Common myeloid progenitor, CD34-positive (primary cell): ENCODE measurements around the gene AP2B1.
A peak's percentile ranks its signal among the peaks of the same experiment; 100 is the strongest.

ENCODE experiments used
- CTCF ChIA-PET: fragments of 350-600 bp; sonication (Branson Sonifier 250); formaldehyde crosslinking; loops from one replicate; lab custom pipeline; 2021; ENCODE audit warnings: antibody characterized with exemption; lab: Charles Lee
- POLR2A ChIA-PET: fragments of 350-600 bp; sonication (Branson Sonifier 250); formaldehyde crosslinking; loops from one replicate; lab custom pipeline; 2021; ENCODE audit warnings: antibody characterized with exemption; lab: Charles Lee
- DNase-seq, 3 donors: peaks; one replicate each; pipeline versions ENCODE4 v3.0.0 to v3.0.0-alpha.2; 2013
- H3K27ac ChIP-seq, 2 experiments: 1 replicate in 1 of 2; 2 replicates in 1 of 2; pipeline ENCODE4 v1.7.0; 2013; ENCODE audit warnings: inconsistent platforms in 2 of 2, low read length in 2 of 2, mild to moderate bottlenecking in 2 of 2, low read depth in 1 of 2, moderate library complexity in 1 of 2; ENCODE audit not compliant: severe bottlenecking in 2 of 2, insufficient read depth in 1 of 2, poor library complexity in 1 of 2
- H3K27me3 ChIP-seq, 5 experiments: replicated peaks in 2 of 5; 1 replicate in 3 of 5; 2 replicates in 2 of 5; pipeline versions ENCODE4 v1.6.1 to v1.7.0; 2013; ENCODE audit warnings: low read length in 4 of 5, mild to moderate bottlenecking in 2 of 5, moderate library complexity in 2 of 5, inconsistent platforms in 1 of 5; ENCODE audit not compliant: insufficient read depth in 5 of 5, control insufficient read depth in 4 of 5
- H3K36me3 ChIP-seq, 4 experiments: 1 replicate in 2 of 4; 2 replicates in 2 of 4; pipeline versions ENCODE4 v1.6.1 to v1.7.0; 2013; ENCODE audit warnings: low read length in 3 of 4, control low read depth in 1 of 4, mild to moderate bottlenecking in 1 of 4; ENCODE audit not compliant: control insufficient read depth in 4 of 4, insufficient read depth in 4 of 4
- H3K4me1 ChIP-seq, 4 experiments: 1 replicate in 3 of 4; 2 replicates in 1 of 4; pipeline versions ENCODE4 v1.6.1 to v1.7.1; 2013; ENCODE audit warnings: low read length in 3 of 4, mild to moderate bottlenecking in 3 of 4, control low read depth in 1 of 4, inconsistent platforms in 1 of 4, moderate library complexity in 1 of 4; ENCODE audit not compliant: control insufficient read depth in 4 of 4, insufficient read depth in 4 of 4; ENCODE audit errors: control extremely low read depth in 1 of 4
- H3K4me3 ChIP-seq, 7 experiments: 1 replicate in 4 of 7; 2 replicates in 3 of 7; pipeline versions ENCODE4 v1.5.1 to v1.7.0; 2013; ENCODE audit warnings: mild to moderate bottlenecking in 7 of 7, low read length in 6 of 7, moderate library complexity in 6 of 7, inconsistent platforms in 2 of 7, low read depth in 2 of 7, control low read depth in 1 of 7; ENCODE audit not compliant: insufficient read depth in 4 of 7, control insufficient read depth in 1 of 7; ENCODE audit errors: extremely low read depth in 1 of 7
- H3K9me3 ChIP-seq, 5 experiments: 1 replicate in 4 of 5; 2 replicates in 1 of 5; pipeline versions ENCODE4 v1.6.1 to v1.7.1; 2013; ENCODE audit warnings: low read length in 4 of 5, mild to moderate bottlenecking in 2 of 5, inconsistent platforms in 1 of 5, low read depth in 1 of 5, moderate library complexity in 1 of 5; ENCODE audit not compliant: control insufficient read depth in 4 of 5, insufficient read depth in 2 of 5; ENCODE audit errors: control extremely low read depth in 1 of 5
- WGBS: methylation state at CpG from one replicate; pipeline ENCODE4 v1.1.5; 2013; ENCODE audit not compliant: insufficient coverage; 5-methylcytosine and 5-hydroxymethylcytosine counted together

AP2B1 gene

GRCh38 chr17:35568561-35568960 is 18.6 kb upstream of the AP2B1 start:
- peak overlapping the region; percentile 85 to 94 for H3K27ac ChIP-seq
- peaks cover 0 to 2% (median under 1%) of the 10 kb centered on the region in 4 experiments for H3K36me3 ChIP-seq
- WGBS, result 39% methylated on average over 8 of the region's 15 CpGs
- H3K4me1 ChIP-seq, result peaks cover 0 to 26% (median 23%) of the 10 kb centered on the region in 4 experiments
- no peaks in the 10 kb centered on the region for H3K9me3 ChIP-seq
- CTCF ChIA-PET, result interaction anchor here (0.8 kb wide), 1 partner anchor 44 kb away, joined by 3 read pairs; no protein-coding TSS in a partner anchor
- peak in 2 of 3 donors; percentile 48 to 58 for DNase-seq
- H3K4me3 ChIP-seq, result peak overlapping the region in 6 of 7 experiments; percentile 87 to 99 (median 94)
- no peaks in the 10 kb centered on the region for H3K27me3 ChIP-seq
- POLR2A ChIA-PET, result interaction anchor here (0.6 to 1.8 kb wide), 2 partner anchors 10 to 30 kb away, joined by 4 to 6 read pairs; partner anchors contain the start of gene PEX12

GRCh38 chr17:35569405-35569804 is 17.7 kb upstream of the AP2B1 start:
- H3K9me3 ChIP-seq, result no peaks in the 10 kb centered on the region
- peaks cover 0 to 5% (median 1%) of the 10 kb centered on the region in 4 experiments for H3K36me3 ChIP-seq
- H3K27me3 ChIP-seq, result no peaks in the 10 kb centered on the region
- ChIA-PET POLR2A (interaction anchor here (1.8 kb wide), 1 partner anchor 9 kb away, joined by 6 read pairs; the partner anchor contains the start of gene PEX12), CTCF (no interaction called here)
- H3K27ac ChIP-seq, result no peak overlapping the region
- H3K4me1 ChIP-seq, result peaks cover 0 to 26% (median 23%) of the 10 kb centered on the region in 4 experiments
- DNase-seq, result no peak
- WGBS, result 95% methylated on average over 2 of the region's 2 CpGs
- peak overlapping the region in 1 of 7 experiments; percentile 87 for H3K4me3 ChIP-seq

- DNase-seq, result no peak
- H3K27ac ChIP-seq, result no peak overlapping the region
- POLR2A ChIA-PET, result interaction anchor here (0.6 kb wide), 1 partner anchor 315 kb away, joined by 3 read pairs; no protein-coding TSS in a partner anchor
- no peaks in the 10 kb centered on the region for H3K27me3 ChIP-seq
- H3K9me3 ChIP-seq, result no peaks in the 10 kb centered on the region
- peaks cover 5 to 23% (median 10%) of the 10 kb centered on the region in 4 experiments for H3K36me3 ChIP-seq
- peaks cover 8 to 25% (median 15%) of the 10 kb centered on the region in 4 experiments for H3K4me1 ChIP-seq
- H3K4me3 ChIP-seq, result no peak overlapping the region
- CTCF ChIA-PET, result interaction anchor here (1.0 to 1.8 kb wide), 4 partner anchors 20 to 172 kb away, joined by 3 to 5 read pairs (median 4); no protein-coding TSS in a partner anchor
- 100% methylated on average over 3 of the region's 3 CpGs for WGBS
Measured at GRCh38 chr17:35575759-35576158, 11.4 kb upstream of the AP2B1 start.

GRCh38 chr17:35577830-35578196 is 9.3 kb upstream of the AP2B1 start:
- H3K27me3 ChIP-seq, result no peaks in the 10 kb centered on the region
- DNase-seq, result peak in 1 of 3 donors; percentile 10
- ChIA-PET CTCF (interaction anchor here (1.0 to 1.4 kb wide), 3 partner anchors 9 to 18 kb away, joined by 3 to 5 read pairs (median 5); partner anchors contain the start of gene AP2B1), POLR2A (interaction anchor here (0.6 to 3.0 kb wide), 5 partner anchors 9 to 333 kb away, joined by 3 to 20 read pairs (median 7); partner anchors contain the start of genes AP2B1 and SLFN14)
- H3K4me3 ChIP-seq, result peak overlapping the region; percentile 71 to 95 (median 91)
- H3K27ac ChIP-seq, result peak overlapping the region; percentile 54 to 87
- H3K4me1 ChIP-seq, result peaks cover 8 to 25% (median 15%) of the 10 kb centered on the region in 4 experiments
- H3K9me3 ChIP-seq, result no peaks in the 10 kb centered on the region
- 4% methylated on average over 6 of the region's 8 CpGs for WGBS
- peaks cover 5 to 23% (median 10%) of the 10 kb centered on the region in 4 experiments for H3K36me3 ChIP-seq

GRCh38 chr17:35578197-35578928 is 8.8 kb upstream of the AP2B1 start, which contains the start of gene PEX12:
Gene PEX12, minus strand, starts transcription at chr17:35578571. Its CDS starts 550 bp downstream, at chr17:35578021.
- Histone ChIP-seq H3K4me1 (peaks cover 8 to 25% (median 15%) of the 10 kb centered on the region in 4 experiments), H3K27ac (peak within 1 kb of the TSS; percentile 54 to 87), H3K4me3 (peak within 1 kb of the TSS; percentile 71 to 95 (median 91)), H3K36me3 (peaks cover 5 to 23% (median 10%) of the 10 kb centered on the region in 4 experiments), H3K9me3 (no peaks in the 10 kb centered on the region), H3K27me3 (no peaks in the 10 kb centered on the region)
- WGBS, result 0% methylated on average over 33 of the region's 45 CpGs
- ChIA-PET CTCF (interaction anchor here (0.7 to 2.2 kb wide), 9 partner anchors 9 to 105 kb away, joined by 3 to 7 read pairs (median 3); partner anchors contain the start of gene AP2B1), POLR2A (interaction anchor here (1.4 to 3.0 kb wide), 4 partner anchors 8 to 18 kb away, joined by 6 to 20 read pairs (median 9); partner anchors contain the start of genes AP2B1 and SLFN14)
- DNase-seq, result peak; percentile 86 to 90 (median 88)

DNA sequence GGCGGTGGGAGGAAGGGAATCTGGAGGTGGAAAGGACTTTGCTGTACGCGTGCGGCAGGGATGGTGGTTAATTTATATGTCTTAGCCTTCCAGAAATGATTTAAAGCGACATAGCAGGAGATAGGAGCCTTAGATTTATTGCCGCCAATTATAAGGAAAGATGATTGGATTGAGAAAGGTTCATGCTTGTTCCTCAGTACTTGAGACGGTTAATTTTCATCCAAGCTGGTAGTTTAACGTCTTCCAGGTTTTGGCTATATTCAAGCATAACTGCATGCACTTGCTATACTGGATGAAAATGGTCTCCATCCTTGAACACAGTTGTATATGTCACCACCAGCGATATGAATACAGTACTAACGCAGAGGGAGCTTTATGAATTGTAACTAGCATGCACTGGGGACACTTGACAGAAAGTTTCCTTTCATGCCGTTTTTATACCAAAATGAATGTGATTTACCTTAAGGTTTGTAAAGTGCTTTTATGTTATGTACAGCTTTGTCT is 8.1 kb upstream of the AP2B1 start:
- 5% methylated on average over 10 of the region's 11 CpGs for WGBS
- Histone ChIP-seq H3K27ac (peak overlapping the region; percentile 54 to 87), H3K9me3 (no peaks in the 10 kb centered on the region), H3K36me3 (peaks cover 3 to 19% (median 10%) of the 10 kb centered on the region in 4 experiments), H3K27me3 (no peaks in the 10 kb centered on the region), H3K4me3 (peak overlapping the region; percentile 71 to 95 (median 91)), H3K4me1 (peaks cover 8 to 25% (median 15%) of the 10 kb centered on the region in 4 experiments)
- POLR2A ChIA-PET, result interaction anchor here (1.4 to 3.0 kb wide), 4 partner anchors 7 to 19 kb away, joined by 6 to 20 read pairs (median 9); partner anchors contain the start of genes AP2B1 and SLFN14
- peak in 1 of 3 donors; percentile 23 for DNase-seq
- CTCF ChIA-PET, result interaction anchor here (0.7 to 2.2 kb wide), 11 partner anchors 8 to 104 kb away, joined by 3 to 7 read pairs (median 3); partner anchors contain the start of gene AP2B1
